Measurements from ENCODE around the gene ZBTB39.
"Not testable (repeated sequence)": the region's sequence is repeated elsewhere in the genome, so short reads cannot be mapped to it uniquely, and the experiment has no call there.

Gene ZBTB39

GRCh38 chr12:57005980-57006808, at the start of gene ZBTB39:
TSS of gene ZBTB39 (minus strand) at chr12:57006546. CDS start at chr12:57004917, 1,629 bp downstream.
- DNase-seq = peak; percentile 86

- DNase-seq = no peak
Measured at GRCh38 chr12:57055824-57056223, 49.5 kb upstream of the ZBTB39 start.

- DNase-seq = not testable (repeated sequence)
Measured at GRCh38 chr12:57053901-57054300, 47.6 kb upstream of the ZBTB39 start.

- not testable (repeated sequence) for DNase-seq
Measured at GRCh38 chr12:57053146-57053545, 46.8 kb upstream of the ZBTB39 start.

GRCh38 chr12:57051011-57051410, 44.7 kb upstream of the ZBTB39 start:
- no peak for DNase-seq

- DNase-seq = no peak
Measured at GRCh38 chr12:57049890-57050289, 43.5 kb upstream of the ZBTB39 start, which contains the start of gene MYO1A. TSS of gene MYO1A (minus strand) at chr12:57050129. CDS start at chr12:57048323, 1,806 bp downstream.

- DNase-seq = no peak
Measured at GRCh38 chr12:57049119-57049446, 42.7 kb upstream of the ZBTB39 start.

- peak; percentile 54 for DNase-seq
Measured at GRCh38 chr12:57048423-57049118, 42.2 kb upstream of the ZBTB39 start.

- DNase-seq = peak; percentile 61
Measured at GRCh38 chr12:57047981-57048380, 41.6 kb upstream of the ZBTB39 start.

- DNase-seq = peak; percentile 77
Measured at GRCh38 chr12:57046947-57047890, 40.9 kb upstream of the ZBTB39 start.

GRCh38 chr12:57046086-57046791, 39.9 kb upstream of the ZBTB39 start:
- no peak for DNase-seq

GRCh38 chr12:57044889-57045288, 38.5 kb upstream of the ZBTB39 start:
- no peak for DNase-seq

- DNase-seq = no peak
Measured at GRCh38 chr12:57044468-57044867, 38.1 kb upstream of the ZBTB39 start.

- DNase-seq = no peak
Measured at GRCh38 chr12:57042695-57043094, 36.3 kb upstream of the ZBTB39 start.

GRCh38 chr12:57040750-57041149, 34.4 kb upstream of the ZBTB39 start:
- DNase-seq = no peak

GRCh38 chr12:57040211-57040610, 33.9 kb upstream of the ZBTB39 start:
- DNase-seq = no peak

- DNase-seq = no peak
Measured at GRCh38 chr12:57039016-57039798, 32.9 kb upstream of the ZBTB39 start.

- DNase-seq = no peak
Measured at GRCh38 chr12:57037264-57037663, 30.9 kb upstream of the ZBTB39 start.

- no peak for DNase-seq
Measured at GRCh38 chr12:57033431-57033830, 27.1 kb upstream of the ZBTB39 start.

GRCh38 chr12:57031789-57032188, 25.4 kb upstream of the ZBTB39 start:
- no peak for DNase-seq

- no peak for DNase-seq
Measured at GRCh38 chr12:57031138-57031725, 24.9 kb upstream of the ZBTB39 start.
